Endothelial cell of umbilical vein (primary cell): Measurements from ENCODE around the gene TMEM154. TPM values are rescaled to one million over a fixed set of nuclear protein-coding genes. Genes with fewer than 3 reads are reported as not detected.

Source experiments
- BruUV-seq: library from RNA; stranded (reverse); fragments of 400-500 nt; replicated peaks from 2 replicates; lab custom pipeline; 2021; lab: Mats Ljungman, UMichigan
- CTCF ChIA-PET: fragments of 300-600, 350-600 bp; sonication (Branson Sonifier 250); formaldehyde crosslinking; loops from one replicate; lab custom pipeline; 2021; ENCODE audit warnings: antibody characterized with exemption, inconsistent platforms; lab: Charles Lee
- POLR2A ChIA-PET: fragments of 300-600, 350-600 bp; sonication (Branson Sonifier 250); formaldehyde crosslinking; loops from one replicate; lab custom pipeline; 2021; ENCODE audit warnings: antibody characterized with exemption, inconsistent platforms; lab: Charles Lee
- DNase-seq: peaks from one replicate; pipeline ENCODE4 v3.0.0-alpha.2; 2011; ENCODE audit warnings: low read depth, low spot score
- FAIRE-seq: peaks from 2 replicates; lab custom pipeline; 2011; peaks lifted over from hg19 to GRCh38; lab: Jason Lieb, UNC
- H2AFZ ChIP-seq: 2 replicates; pipeline ENCODE4 v1.6.0; 2012; ENCODE audit warnings: low read depth, low read length, control low read depth, inconsistent platforms
- H3K27ac ChIP-seq: 2 replicates; pipeline ENCODE4 v1.5.1; 2011; ENCODE audit warnings: low read depth, mild to moderate bottlenecking, control low read depth, low read length, moderate library complexity; ENCODE audit not compliant: insufficient read depth
- H3K27me3 ChIP-seq, 2 experiments: 2 replicates each; pipeline versions ENCODE4 v1.6.0 to v1.6.1; 2011; ENCODE audit warnings: low read length in 2 of 2, mixed read lengths in 1 of 2; ENCODE audit not compliant: control insufficient read depth in 2 of 2, insufficient read depth in 2 of 2
- H3K36me3 ChIP-seq, 2 experiments: 2 replicates in 1 of 2; 3 replicates in 1 of 2; pipeline ENCODE4 v1.5.1; 2011; ENCODE audit warnings: low read length in 2 of 2, mild to moderate bottlenecking in 1 of 2, moderate library complexity in 1 of 2; ENCODE audit not compliant: control insufficient read depth in 2 of 2, insufficient read depth in 2 of 2; ENCODE audit errors: extremely low read depth in 1 of 2
- H3K4me1 ChIP-seq: 3 replicates; pipeline ENCODE4 v1.5.1; 2011; ENCODE audit warnings: mild to moderate bottlenecking, low read length; ENCODE audit not compliant: control insufficient read depth, insufficient read depth; ENCODE audit errors: extremely low read depth
- H3K4me2 ChIP-seq: 2 replicates; pipeline ENCODE4 v1.6.1; 2011; ENCODE audit warnings: low read length, control low read depth, mixed read lengths; ENCODE audit not compliant: insufficient read depth
- H3K4me3 ChIP-seq, 3 experiments: fragments of 200-600 bp in 1 of 3; sonication (generic), shearing (Covaris generic) in 1 of 3; replicated peaks in 1 of 3; 2 replicates each; pipeline ENCODE4 v1.5.1; 2011 to 2016; ENCODE audit warnings: control low read depth in 3 of 3, low read length in 3 of 3, mild to moderate bottlenecking in 2 of 3, inconsistent platforms in 1 of 3, low read depth in 1 of 3, moderate library complexity in 1 of 3; ENCODE audit not compliant: insufficient read depth in 1 of 3
- H3K79me2 ChIP-seq: 2 replicates; pipeline ENCODE4 v1.6.0; 2012; ENCODE audit warnings: low read length, inconsistent platforms; ENCODE audit not compliant: control insufficient read depth, insufficient read depth
- H3K9ac ChIP-seq: replicated peaks from 2 replicates; pipeline ENCODE3; 2011; ENCODE audit warnings: low read length, control low read depth; ENCODE audit not compliant: insufficient read depth; ENCODE audit errors: extremely low read depth
- H3K9me1 ChIP-seq: replicated peaks from 3 replicates; pipeline ENCODE4 v1.6.0; 2011; ENCODE audit warnings: mild to moderate bottlenecking, low read length; ENCODE audit not compliant: control insufficient read depth, insufficient read depth; ENCODE audit errors: extremely low read depth
- H3K9me3 ChIP-seq: replicated peaks from 2 replicates; pipeline ENCODE4 v1.5.1; 2012; ENCODE audit warnings: low read length, inconsistent platforms; ENCODE audit not compliant: control insufficient read depth, insufficient read depth
- H4K20me1 ChIP-seq: replicated peaks from 2 replicates; pipeline ENCODE3; 2011; ENCODE audit warnings: mild to moderate bottlenecking, low read length; ENCODE audit not compliant: control insufficient read depth, insufficient read depth; ENCODE audit errors: extremely low read depth
- EZH2 ChIP-seq: IDR thresholded peaks from 2 replicates; pipeline ENCODE4 v1.6.1; 2012; ENCODE audit warnings: borderline replicate concordance, low read depth, mild to moderate bottlenecking, moderate library complexity, low read length, inconsistent platforms; ENCODE audit not compliant: severe bottlenecking
- FOS ChIP-seq: IDR thresholded peaks from 2 replicates; pipeline ENCODE4 v1.6.1; 2011; ENCODE audit warnings: mild to moderate bottlenecking, low read length, moderate library complexity, borderline replicate concordance; ENCODE audit not compliant: insufficient read depth
- GATA2 ChIP-seq: IDR thresholded peaks from 2 replicates; pipeline ENCODE4 v1.7.0; 2011; ENCODE audit warnings: low read depth, mild to moderate bottlenecking, moderate library complexity, mixed read lengths, low read length; ENCODE audit not compliant: insufficient read length, insufficient read depth
- JUN ChIP-seq: IDR thresholded peaks from 2 replicates; pipeline ENCODE4 v1.6.1; 2011; ENCODE audit warnings: borderline replicate concordance, low read depth; ENCODE audit not compliant: insufficient read length, insufficient read depth
- MYC ChIP-seq: IDR thresholded peaks from one replicate; pipeline ENCODE4 v1.6.1; 2011; ENCODE audit warnings: mild to moderate bottlenecking, low read depth, low read length
- POLR2A ChIP-seq: IDR thresholded peaks from 2 replicates; pipeline ENCODE4 v1.6.1; 2012; ENCODE audit warnings: low read depth, mild to moderate bottlenecking, control low read depth, low read length
- POLR2AphosphoS5 ChIP-seq: IDR thresholded peaks from 2 replicates; pipeline ENCODE4 v1.6.1; 2012; ENCODE audit warnings: low read depth, mild to moderate bottlenecking, control low read depth, low read length, moderate library complexity; ENCODE audit not compliant: insufficient read depth
- dilution Hi-C: fragments of 300-500 bp; cut with MboI; formaldehyde crosslinking; loops from one replicate; pipeline ENCODE4 v1.15.0; 2019; ENCODE audit warnings: low sequenced_read_pairs; ENCODE audit not compliant: extremely low pct_ligation_motif_present
- intact Hi-C: fragments of 100-400 bp; cut with micrococcal nuclease; formaldehyde crosslinking; loops from one replicate; pipeline ENCODE4 v1.10.0; 2022
- polyA plus RNA-seq, 4 experiments: library from polyadenylated mRNA; depleted of rRNA in 3 of 4; stranded (reverse) in 3 of 4; unstranded in 1 of 4; fragments of >200 nt; gene quantifications; 2 replicates each; pipeline versions ENCODE4 v1.2.1 to v1.2.3, GENCODE V29; 2011 to 2012; ENCODE audit warnings: missing spikeins in 1 of 4
- total RNA-seq: library from RNA; stranded (reverse); gene quantifications from 2 replicates; pipeline ENCODE4 v1.2.3, GENCODE V29; 2021
- TF ChIP-seq, protein P1 (sequence below): IDR thresholded peaks from 2 replicates; pipeline ENCODE4 v1.6.1; 2011; ENCODE audit not compliant: insufficient read depth, insufficient read length
- TF ChIP-seq, protein P2 (sequence below), 2 donors: IDR thresholded peaks; 1 replicate in 1 of 2; 2 replicates in 1 of 2; pipeline ENCODE4 v1.5.1; 2011; ENCODE audit warnings: low read length in 2 of 2, mild to moderate bottlenecking in 2 of 2, moderate library complexity in 2 of 2, control low read depth in 1 of 2, inconsistent platforms in 1 of 2, low read depth in 1 of 2; ENCODE audit not compliant: insufficient read depth in 1 of 2; ENCODE audit errors: extremely low read depth in 1 of 2

Gene TMEM154
- total and polyA plus RNA-seq, 2 donors (not counting 3 experiments of a cell fraction or from before 2014, with no cell fraction given) = 5.4 to 50.0 TPM

DNA sequence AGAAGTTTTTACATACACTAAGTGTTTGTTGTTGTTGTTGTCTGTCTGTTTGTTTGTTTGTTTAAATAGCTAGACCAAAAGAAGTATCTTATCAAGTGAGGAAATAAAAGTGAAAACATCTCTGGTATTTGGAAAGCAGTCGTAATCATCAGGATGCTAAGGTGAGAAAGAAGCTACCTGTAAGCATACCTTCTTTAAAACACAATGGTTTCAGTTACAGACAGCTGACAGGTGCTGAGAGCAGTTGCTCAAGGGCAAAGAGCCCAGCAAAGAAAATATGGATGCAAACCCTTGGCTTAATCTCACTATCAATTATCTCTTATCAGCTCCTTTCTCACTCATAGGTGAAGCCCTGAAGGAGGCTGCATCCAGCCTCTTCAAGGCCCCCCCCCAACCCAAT lies 101.1 kb downstream of the TMEM154 start:
- intact Hi-C loops (no loop called here), dilution Hi-C loops (no loop called here)
- Histone ChIP-seq H2AFZ (no peak overlapping the region), H3K4me2 (no peak overlapping the region), H3K27me3 (peaks cover 0 to 4% of the 10 kb centered on the region in 2 experiments), H3K4me1 (no peaks in the 10 kb centered on the region), H3K9ac (no peak overlapping the region), H3K27ac (no peak overlapping the region), H3K4me3 (no peak overlapping the region), H4K20me1 (no peaks in the 10 kb centered on the region), H3K9me3 (no peaks in the 10 kb centered on the region), H3K9me1 (no peaks in the 10 kb centered on the region), H3K79me2 (no peaks in the 10 kb centered on the region), H3K36me3 (no peaks in the 10 kb centered on the region)
- BruUV-seq = no TSS peak
- FAIRE-seq (no peak), DNase-seq (no peak)
- TF ChIP-seq EZH2 (no peak), JUN (no peak), GATA2 (no peak), POLR2A (no peak), MYC (no peak), POLR2AphosphoS5 (no peak), FOS (no peak)
- TF ChIP-seq, protein P1, sequence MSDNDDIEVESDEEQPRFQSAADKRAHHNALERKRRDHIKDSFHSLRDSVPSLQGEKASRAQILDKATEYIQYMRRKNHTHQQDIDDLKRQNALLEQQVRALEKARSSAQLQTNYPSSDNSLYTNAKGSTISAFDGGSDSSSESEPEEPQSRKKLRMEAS = no peak
- TF ChIP-seq, protein P2, sequence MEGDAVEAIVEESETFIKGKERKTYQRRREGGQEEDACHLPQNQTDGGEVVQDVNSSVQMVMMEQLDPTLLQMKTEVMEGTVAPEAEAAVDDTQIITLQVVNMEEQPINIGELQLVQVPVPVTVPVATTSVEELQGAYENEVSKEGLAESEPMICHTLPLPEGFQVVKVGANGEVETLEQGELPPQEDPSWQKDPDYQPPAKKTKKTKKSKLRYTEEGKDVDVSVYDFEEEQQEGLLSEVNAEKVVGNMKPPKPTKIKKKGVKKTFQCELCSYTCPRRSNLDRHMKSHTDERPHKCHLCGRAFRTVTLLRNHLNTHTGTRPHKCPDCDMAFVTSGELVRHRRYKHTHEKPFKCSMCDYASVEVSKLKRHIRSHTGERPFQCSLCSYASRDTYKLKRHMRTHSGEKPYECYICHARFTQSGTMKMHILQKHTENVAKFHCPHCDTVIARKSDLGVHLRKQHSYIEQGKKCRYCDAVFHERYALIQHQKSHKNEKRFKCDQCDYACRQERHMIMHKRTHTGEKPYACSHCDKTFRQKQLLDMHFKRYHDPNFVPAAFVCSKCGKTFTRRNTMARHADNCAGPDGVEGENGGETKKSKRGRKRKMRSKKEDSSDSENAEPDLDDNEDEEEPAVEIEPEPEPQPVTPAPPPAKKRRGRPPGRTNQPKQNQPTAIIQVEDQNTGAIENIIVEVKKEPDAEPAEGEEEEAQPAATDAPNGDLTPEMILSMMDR (IDR thresholded peaks at IDR 0.05; ENCODE audit: extremely low read depth in 1 of 2, insufficient read depth in 1 of 2, low read depth in 1 of 2, low read length in 2 of 2) = no peak
- POLR2A ChIA-PET = no interaction called here
- CTCF ChIA-PET = interaction anchor here (0.7 to 2.0 kb wide), 3 partner anchors 13 to 170 kb away, joined by 3 to 13 read pairs (median 4); no protein-coding TSS in a partner anchor
